HG03060 (cell line): ENCODE measurements around the gene CER1.
A peak's percentile ranks its signal among the peaks of the same experiment; 100 is the strongest.
"Not testable (repeated sequence)": the region's sequence is repeated elsewhere in the genome, so short reads cannot be mapped to it uniquely, and the experiment has no call there.

ENCODE experiments used
- ATAC-seq: cut with Tn5 transposase; IDR thresholded peaks from one replicate; pipeline ENCODE4 v1.9.1; 2021; ENCODE audit warnings: low read depth, moderate number of reproducible peaks; ENCODE audit not compliant: unreplicated experiment

The CER1 gene

GRCh38 chr9:14719231-14719923 is 3.2 kb downstream of the CER1 start:
- ATAC-seq, result no peak

GRCh38 chr9:14715102-14715501 is 7.4 kb downstream of the CER1 start:
- no peak for ATAC-seq

- ATAC-seq, result no peak
Measured at GRCh38 chr9:14713187-14713767, 9.3 kb downstream of the CER1 start.

GRCh38 chr9:14710804-14711203 is 11.7 kb downstream of the CER1 start:
- no peak for ATAC-seq

GRCh38 chr9:14706530-14707140 is 15.9 kb downstream of the CER1 start:
- peak; percentile 49 for ATAC-seq

GRCh38 chr9:14705079-14705478 is 17.5 kb downstream of the CER1 start:
- no peak for ATAC-seq

GRCh38 chr9:14704281-14704680 is 18.3 kb downstream of the CER1 start:
- ATAC-seq, result no peak

- ATAC-seq, result no peak
Measured at GRCh38 chr9:14702200-14702720, 20.3 kb downstream of the CER1 start.

GRCh38 chr9:14693251-14693861 is 29.2 kb downstream of the CER1 start, which contains the start of gene ZDHHC21:
Gene ZDHHC21 (minus strand): TSS chr9:14693432. CDS start chr9:14674340, 19,092 bp downstream.
- ATAC-seq, result peak; percentile 38

- ATAC-seq, result no peak
Measured at GRCh38 chr9:14692470-14693250, 29.9 kb downstream of the CER1 start.

- ATAC-seq, result no peak
Measured at GRCh38 chr9:14690948-14691730, 31.4 kb downstream of the CER1 start.

- no peak for ATAC-seq
Measured at GRCh38 chr9:14687042-14687719, 35.4 kb downstream of the CER1 start.

- no peak for ATAC-seq
Measured at GRCh38 chr9:14686168-14686567, 36.4 kb downstream of the CER1 start.

GRCh38 chr9:14682616-14683015 is 39.9 kb downstream of the CER1 start:
- ATAC-seq, result not testable (repeated sequence)

GRCh38 chr9:14678776-14679175 is 43.8 kb downstream of the CER1 start:
- ATAC-seq, result no peak

GRCh38 chr9:14677872-14678271 is 44.7 kb downstream of the CER1 start:
- ATAC-seq, result no peak

- ATAC-seq, result no peak
Measured at GRCh38 chr9:14677396-14677795, 45.1 kb downstream of the CER1 start.

- ATAC-seq, result no peak
Measured at GRCh38 chr9:14674630-14675029, 47.9 kb downstream of the CER1 start.

GRCh38 chr9:14671377-14671776 is 51.2 kb downstream of the CER1 start:
- no peak for ATAC-seq
